Measurements from ENCODE around the gene SUPT20HL1. TPM values are rescaled to one million over a fixed set of nuclear protein-coding genes. Genes with fewer than 3 reads are reported as not detected.
"Not testable (repeated sequence)": the region's sequence is repeated elsewhere in the genome, so short reads cannot be mapped to it uniquely, and the experiment has no call there.

The SUPT20HL1 gene
- total RNA-seq = not detected

GRCh38 chrX:24360272-24360671 is at the start of gene SUPT20HL1:
Gene SUPT20HL1 (plus strand): TSS chrX:24360639. CDS start chrX:24362761, 2,122 bp downstream.
- no peak for DNase-seq
- no peak within 1 kb of the TSS for H3K27ac ChIP-seq
- H3K36me3 ChIP-seq = no peaks in the 10 kb centered on the region
- no peaks in the 10 kb centered on the region for H3K4me1 ChIP-seq
- H3K9me3 ChIP-seq = no peaks in the 10 kb centered on the region
- ATAC-seq (ENCODE audit: low FRiP score in 2 of 2) = no peak
- H3K4me3 ChIP-seq = no peak within 1 kb of the TSS
- 73 to 100% methylated on average over 2 to 3 of the region's 3 CpGs for WGBS, 2 donors
- H3K27me3 ChIP-seq = no peaks in the 10 kb centered on the region
- no peak for TF ChIP-seq EP300 (IDR thresholded peaks at IDR 0.05)
- no peak for TF ChIP-seq POLR2AphosphoS5 (IDR thresholded peaks at IDR 0.05)
- no peak for TF ChIP-seq POLR2A (IDR thresholded peaks at IDR 0.05)
- TF ChIP-seq CTCF (IDR thresholded peaks at IDR 0.05) = no peak

- not testable (repeated sequence) for DNase-seq; ATAC-seq (ENCODE audit: low FRiP score in 2 of 2); H3K4me1 ChIP-seq; H3K36me3 ChIP-seq; H3K9me3 ChIP-seq; H3K27ac ChIP-seq; H3K4me3 ChIP-seq; H3K27me3 ChIP-seq
- WGBS, 2 donors = 76 to 83% methylated on average over 1 to 3 of the region's 3 CpGs
Observed at GRCh38 chrX:24310916-24311315, 49.5 kb upstream of the SUPT20HL1 start.

GRCh38 chrX:24311507-24312248 is 48.8 kb upstream of the SUPT20HL1 start:
- H3K4me1 ChIP-seq, H3K9me3 ChIP-seq, H3K27me3 ChIP-seq, H3K36me3 ChIP-seq, H3K4me3 ChIP-seq, H3K27ac ChIP-seq: not testable (repeated sequence)
- WGBS, 2 donors = 76% methylated on average over 15 of the region's 22 CpGs; no CpG with 5 or more reads in 1 of the 2 donors
- ATAC-seq (ENCODE audit: low FRiP score in 2 of 2) = peak in 1 of 2 donors; percentile 45
- DNase-seq = peak in 1 of 2 donors; percentile 61

- DNase-seq; H3K4me1 ChIP-seq; H3K9me3 ChIP-seq; H3K4me3 ChIP-seq; ATAC-seq (ENCODE audit: low FRiP score in 2 of 2); H3K27ac ChIP-seq; H3K27me3 ChIP-seq; H3K36me3 ChIP-seq: not testable (repeated sequence)
- WGBS, 2 donors = 70 to 75% methylated on average over 5 to 6 of the region's 6 CpGs
Observed at GRCh38 chrX:24312249-24312607, 48.2 kb upstream of the SUPT20HL1 start.

- H3K9me3 ChIP-seq = no peaks in the 10 kb centered on the region
- no peak within 1 kb of the TSS for H3K4me3 ChIP-seq
- H3K4me1 ChIP-seq = no peaks in the 10 kb centered on the region
- H3K36me3 ChIP-seq = no peaks in the 10 kb centered on the region
- WGBS, 2 donors = 91 to 93% methylated on average over 18 to 39 of the region's 39 CpGs
- ATAC-seq (ENCODE audit: low FRiP score in 2 of 2) (no peak), DNase-seq (peak in 1 of 2 donors; percentile 30)
- H3K27me3 ChIP-seq = no peaks in the 10 kb centered on the region
- TF ChIP-seq CTCF (IDR thresholded peaks at IDR 0.05) (no peak), POLR2AphosphoS5 (IDR thresholded peaks at IDR 0.05) (no peak), EP300 (IDR thresholded peaks at IDR 0.05) (no peak), POLR2A (IDR thresholded peaks at IDR 0.05) (no peak)
- H3K27ac ChIP-seq = no peak within 1 kb of the TSS
Observed at GRCh38 chrX:24314019-24314635, 46.3 kb upstream of the SUPT20HL1 start, which contains the start of gene SUPT20HL2. Gene SUPT20HL2 (minus strand): TSS chrX:24314069. CDS start chrX:24313315, 754 bp downstream.

- TF ChIP-seq POLR2AphosphoS5 (IDR thresholded peaks at IDR 0.05) = no peak
- no peak for TF ChIP-seq EP300 (IDR thresholded peaks at IDR 0.05)
- no peak for TF ChIP-seq CTCF (IDR thresholded peaks at IDR 0.05)
- no peak for TF ChIP-seq POLR2A (IDR thresholded peaks at IDR 0.05)
- DNase-seq (no peak), ATAC-seq (ENCODE audit: low FRiP score in 2 of 2) (no peak)
- no peaks in the 10 kb centered on the region for H3K27me3 ChIP-seq
- no peaks in the 10 kb centered on the region for H3K36me3 ChIP-seq
- H3K4me3 ChIP-seq = no peak overlapping the region
- H3K9me3 ChIP-seq = no peaks in the 10 kb centered on the region
- no peaks in the 10 kb centered on the region for H3K4me1 ChIP-seq
- WGBS, 2 donors = 54 to 80% methylated on average over 1 of the region's 1 CpG
- H3K27ac ChIP-seq = no peak overlapping the region
Observed at GRCh38 chrX:24316111-24316510, 44.3 kb upstream of the SUPT20HL1 start.

Data from upper lobe of left lung (tissue), 6 donors.